ENCODE results near the gene CLIC5.

Gene CLIC5

GRCh38 chr6:45896783-45897441 lies 118.7 kb downstream of the CLIC5 start:
- FAIRE-seq: no peak
- no peak for DNase-seq (ENCODE audit: low spot score)

GRCh38 chr6:45895569-45895968 lies 120.1 kb downstream of the CLIC5 start:
- DNase-seq (ENCODE audit: low spot score) (no peak), FAIRE-seq (no peak)

GRCh38 chr6:45892696-45893245 lies 122.9 kb downstream of the CLIC5 start:
- DNase-seq (ENCODE audit: low spot score) (no peak), FAIRE-seq (no peak)

GRCh38 chr6:45892196-45892595 lies 123.5 kb downstream of the CLIC5 start:
- DNase-seq (ENCODE audit: low spot score) (no peak), FAIRE-seq (no peak)

- FAIRE-seq (no peak), DNase-seq (ENCODE audit: low spot score) (no peak)
Measured at GRCh38 chr6:45886776-45887175, 128.9 kb downstream of the CLIC5 start.

- no peak for FAIRE-seq
- DNase-seq (ENCODE audit: low spot score): no peak
Measured at GRCh38 chr6:45884336-45884735, 131.3 kb downstream of the CLIC5 start.

GRCh38 chr6:45882671-45883070 lies 133.0 kb downstream of the CLIC5 start:
- FAIRE-seq (no peak), DNase-seq (ENCODE audit: low spot score) (no peak)

GRCh38 chr6:45881705-45882467 lies 133.8 kb downstream of the CLIC5 start:
- no peak for DNase-seq (ENCODE audit: low spot score)
- FAIRE-seq: no peak

GRCh38 chr6:45880676-45881075 lies 135.0 kb downstream of the CLIC5 start:
- no peak for FAIRE-seq

GRCh38 chr6:45880159-45880558 lies 135.5 kb downstream of the CLIC5 start:
- DNase-seq (ENCODE audit: low spot score) (no peak), FAIRE-seq (no peak)

More at GRCh38 chr6:45880676-45881075, 135.0 kb downstream of the CLIC5 start:
- no peak for DNase-seq (ENCODE audit: low spot score)

- no peak for DNase-seq (ENCODE audit: low spot score)
- no peak for FAIRE-seq
Measured at GRCh38 chr6:45877970-45878590, 137.6 kb downstream of the CLIC5 start.

GRCh38 chr6:45872827-45873365 lies 142.8 kb downstream of the CLIC5 start:
- FAIRE-seq (no peak), DNase-seq (ENCODE audit: low spot score) (no peak)

GRCh38 chr6:45870531-45870930 lies 145.1 kb downstream of the CLIC5 start:
- DNase-seq (ENCODE audit: low spot score) (no peak), FAIRE-seq (no peak)

GRCh38 chr6:45864651-45865050 lies 151.0 kb downstream of the CLIC5 start:
- DNase-seq (ENCODE audit: low spot score): no peak
- no peak for FAIRE-seq

- DNase-seq (ENCODE audit: low spot score) (no peak), FAIRE-seq (no peak)
Measured at GRCh38 chr6:45858691-45859090, 157.0 kb downstream of the CLIC5 start.

- DNase-seq (ENCODE audit: low spot score) (no peak), FAIRE-seq (no peak)
Measured at GRCh38 chr6:45857827-45858226, 157.8 kb downstream of the CLIC5 start.

- DNase-seq (ENCODE audit: low spot score) (no peak), FAIRE-seq (no peak)
Measured at GRCh38 chr6:45855642-45856394, 159.8 kb downstream of the CLIC5 start.

- FAIRE-seq (no peak), DNase-seq (ENCODE audit: low spot score) (no peak)
Measured at GRCh38 chr6:45854149-45854742, 161.4 kb downstream of the CLIC5 start.

- FAIRE-seq: no peak
- DNase-seq (ENCODE audit: low spot score): no peak
Measured at GRCh38 chr6:45851034-45851400, 164.6 kb downstream of the CLIC5 start.

- FAIRE-seq (no peak), DNase-seq (ENCODE audit: low spot score) (no peak)
Measured at GRCh38 chr6:45850378-45851033, 165.2 kb downstream of the CLIC5 start.

Data from RCC 7860 (cell line).